Kidney (tissue), 14 donors: Measurements from ENCODE around the gene L1TD1. TPM values are rescaled to one million over a fixed set of nuclear protein-coding genes. Genes with fewer than 3 reads are reported as not detected.

Source experiments
- DNase-seq, 5 donors: peaks; one replicate each; pipeline ENCODE4 v3.0.0-alpha.2; 2013 to 2020
- FAIRE-seq: peaks from 2 replicates; lab custom pipeline; 2012; peaks lifted over from hg19 to GRCh38; lab: Jason Lieb, UNC
- H3K27ac ChIP-seq, 2 donors: one replicate each; pipeline ENCODE4 v1.7.0; 2013; ENCODE audit warnings: low read depth in 2 of 2, low read length in 2 of 2, inconsistent platforms in 1 of 2
- H3K27me3 ChIP-seq: one replicate; pipeline ENCODE4 v1.7.1; 2013; ENCODE audit warnings: low read length, inconsistent platforms; ENCODE audit not compliant: control insufficient read depth, insufficient read depth
- H3K36me3 ChIP-seq, 3 donors: one replicate each; pipeline versions ENCODE4 v1.7.0 to v1.7.1; 2013; ENCODE audit warnings: low read length in 3 of 3, control low read depth in 1 of 3, inconsistent platforms in 1 of 3; ENCODE audit not compliant: insufficient read depth in 3 of 3, control insufficient read depth in 2 of 3
- H3K4me1 ChIP-seq, 3 donors: one replicate each; pipeline versions ENCODE4 v1.7.0 to v1.7.1; 2013; ENCODE audit warnings: low read length in 3 of 3, inconsistent platforms in 1 of 3, low read depth in 1 of 3; ENCODE audit not compliant: control insufficient read depth in 2 of 3, insufficient read depth in 2 of 3
- H3K4me3 ChIP-seq, 3 donors: one replicate each; pipeline versions ENCODE4 v1.7.0 to v1.8.1; 2013; ENCODE audit warnings: low read length in 3 of 3, control low read depth in 1 of 3, inconsistent platforms in 1 of 3
- H3K9ac ChIP-seq, 3 donors: one replicate each; pipeline versions ENCODE4 v1.7.0 to v1.7.1; 2013; ENCODE audit warnings: low read length in 3 of 3, control low read depth in 1 of 3, inconsistent platforms in 1 of 3
- H3K9me3 ChIP-seq, 3 donors: one replicate each; pipeline versions ENCODE4 v1.7.0 to v1.7.1; 2013; ENCODE audit warnings: low read length in 3 of 3, control low read depth in 1 of 3, inconsistent platforms in 1 of 3; ENCODE audit not compliant: control insufficient read depth in 2 of 3, insufficient read depth in 1 of 3
- CTCF ChIP-seq: IDR thresholded peaks from 3 replicates; pipeline ENCODE4 v1.5.1; 2012; ENCODE audit warnings: mild to moderate bottlenecking, moderate library complexity, borderline replicate concordance; ENCODE audit not compliant: insufficient read depth; ENCODE audit errors: extremely low read depth
- intact Hi-C: fragments of 100-400 bp; cut with DNase I; formaldehyde crosslinking; loops from one replicate; pipeline ENCODE4 v1.11.1; 2022
- polyA plus RNA-seq: library from polyadenylated mRNA; stranded (reverse); fragments of 350-450 nt; fragmentation: Illumina TruSeq; extraction: RNeasy Lipid Tissue Mini Kit (QIAGEN cat#74804); gene quantifications from one replicate; pipeline ENCODE4 v1.2.3, GENCODE V29; 2014; ENCODE audit warnings: low read depth, low replicate concordance; ENCODE audit not compliant: insufficient read depth
- total RNA-seq: library from RNA; stranded (reverse); fragmentation: NEBNext Ultra II Directional; extraction: Animal tissue kit (Norgen Biotek cat#: 25700); gene quantifications from one replicate; pipeline ENCODE4 v1.2.1, GENCODE V29; 2021
- donor health status: control.
- donor health status: control.
- donor health status: control.
- donor health status: control.
- donor health status: control.
- donor health status: DM: yes; HTN: yes; CAD: no.
- donor health status: Normal renal cell carcinoma (clear cell type).

Gene L1TD1
- total and polyA plus RNA-seq, 2 donors from 2014 or later = 0.16 TPM; not detected in 1

- Histone ChIP-seq H3K9me3 (no peaks in the 10 kb centered on the region), H3K4me3 (no peak overlapping the region), H3K4me1 (no peaks in the 10 kb centered on the region), H3K27ac (no peak overlapping the region), H3K36me3 (no peaks in the 10 kb centered on the region), H3K27me3 (no peaks in the 10 kb centered on the region), H3K9ac (no peak overlapping the region)
- DNase-seq (no peak), FAIRE-seq (no peak)
- intact Hi-C loops = no loop called here
- no peak for TF ChIP-seq CTCF
Measured at GRCh38 chr1:62234688-62235087, 40.0 kb downstream of the L1TD1 start.

GRCh38 chr1:62235576-62235975 lies 40.9 kb downstream of the L1TD1 start:
- Histone ChIP-seq H3K9me3 (no peaks in the 10 kb centered on the region), H3K4me1 (no peaks in the 10 kb centered on the region), H3K27ac (no peak overlapping the region), H3K4me3 (no peak overlapping the region), H3K9ac (no peak overlapping the region), H3K27me3 (no peaks in the 10 kb centered on the region), H3K36me3 (no peaks in the 10 kb centered on the region)
- DNase-seq = no peak
- no peak for FAIRE-seq
- no peak for TF ChIP-seq CTCF
- intact Hi-C loops = no loop called here

GRCh38 chr1:62237361-62237760 lies 42.7 kb downstream of the L1TD1 start:
- no peaks in the 10 kb centered on the region for H3K9me3 ChIP-seq
- no peaks in the 10 kb centered on the region for H3K36me3 ChIP-seq
- no peak overlapping the region for H3K4me3 ChIP-seq
- peaks cover 0 to 2% (median 0%) of the 10 kb centered on the region in 3 donors for H3K4me1 ChIP-seq
- TF ChIP-seq CTCF = no peak
- intact Hi-C loops = no loop called here
- H3K27me3 ChIP-seq = no peaks in the 10 kb centered on the region
- H3K27ac ChIP-seq = no peak overlapping the region
- no peak for DNase-seq
- H3K9ac ChIP-seq = no peak overlapping the region
- FAIRE-seq = no peak

- DNase-seq (no peak), FAIRE-seq (no peak)
- Histone ChIP-seq H3K27me3 (no peaks in the 10 kb centered on the region), H3K27ac (no peak overlapping the region), H3K4me3 (no peak overlapping the region), H3K9ac (no peak overlapping the region), H3K4me1 (peaks cover 0 to 2% (median 0%) of the 10 kb centered on the region in 3 donors), H3K9me3 (no peaks in the 10 kb centered on the region), H3K36me3 (no peaks in the 10 kb centered on the region)
- no peak for TF ChIP-seq CTCF
- intact Hi-C loops = no loop called here
Measured at GRCh38 chr1:62237950-62238374, 43.3 kb downstream of the L1TD1 start.
